Caco-2 (cell line): ENCODE data around the gene HMCN2. TPM values are rescaled to one million over a fixed set of nuclear protein-coding genes. Genes with fewer than 3 reads are reported as not detected.

Source experiments
- BruUV-seq: library from RNA; stranded (reverse); fragments of 400-500 nt; replicated peaks from 2 replicates; lab custom pipeline; 2021; lab: Mats Ljungman, UMichigan
- CTCF ChIA-PET: fragments of 300-600 bp; sonication (Branson Sonifier 250); formaldehyde crosslinking; loops from one replicate; lab custom pipeline; 2022; ENCODE audit warnings: antibody characterized with exemption; lab: Charles Lee
- POLR2A ChIA-PET: fragments of 300-600 bp; sonication (Branson Sonifier 250); formaldehyde crosslinking; loops from one replicate; lab custom pipeline; 2022; ENCODE audit warnings: antibody characterized with exemption; lab: Charles Lee
- DNase-seq, 2 experiments: peaks; one replicate each; pipeline versions ENCODE4 v3.0.0 to v3.0.0-alpha.2; 2020 to 2022
- H3K27me3 ChIP-seq: replicated peaks from 2 replicates; pipeline ENCODE4 v1.6.0; 2011; ENCODE audit warnings: low read length; ENCODE audit not compliant: control insufficient read depth, insufficient read depth
- H3K36me3 ChIP-seq: 2 replicates; pipeline ENCODE4 v1.5.1; 2011; ENCODE audit warnings: low read length; ENCODE audit not compliant: control insufficient read depth, insufficient read depth
- H3K4me1 ChIP-seq: fragments of 250-450 bp; sonication (Bioruptor Pico); 2 replicates; pipeline ENCODE4 v1.5.1; 2020; ENCODE audit warnings: mild to moderate bottlenecking
- H3K4me3 ChIP-seq: 2 replicates; pipeline ENCODE4 v1.5.1; 2011; ENCODE audit warnings: low read depth, mild to moderate bottlenecking, control low read depth, low read length
- H3K9me3 ChIP-seq: fragments of 250-450 bp; sonication (Bioruptor Pico); 2 replicates; pipeline ENCODE4 v1.5.1; 2020; ENCODE audit warnings: mild to moderate bottlenecking, moderate library complexity
- H3K27ac Mint-ChIP-seq: one replicate; pipeline ENCODE4 v1.8.0; 2022; ENCODE audit warnings: mixed read lengths; ENCODE audit not compliant: unreplicated experiment
- H3K27me3 Mint-ChIP-seq: one replicate; pipeline ENCODE4 v1.8.0; 2022; ENCODE audit warnings: mixed read lengths; ENCODE audit not compliant: insufficient read depth, unreplicated experiment
- H3K36me3 Mint-ChIP-seq: one replicate; pipeline ENCODE4 v1.8.0; 2022; ENCODE audit warnings: mild to moderate bottlenecking, mixed read lengths; ENCODE audit not compliant: insufficient read depth, unreplicated experiment
- H3K4me1 Mint-ChIP-seq: one replicate; pipeline ENCODE4 v1.8.0; 2022; ENCODE audit warnings: low read depth, mixed read lengths; ENCODE audit not compliant: unreplicated experiment
- H3K4me3 Mint-ChIP-seq: one replicate; pipeline ENCODE4 v1.8.0; 2022; ENCODE audit warnings: mild to moderate bottlenecking, moderate library complexity, mixed read lengths; ENCODE audit not compliant: unreplicated experiment
- H3K9me3 Mint-ChIP-seq: one replicate; pipeline ENCODE4 v1.8.0; 2022; ENCODE audit warnings: mixed read lengths; ENCODE audit not compliant: unreplicated experiment
- CTCF ChIP-seq, 2 experiments: fragments of 200-600 bp in 1 of 2; IDR thresholded peaks; 1 replicate in 1 of 2; 2 replicates in 1 of 2; pipeline versions ENCODE4 v1.5.1 to v1.8.0; 2011 to 2022; ENCODE audit warnings: antibody characterized with exemption in 1 of 2, control low read depth in 1 of 2, inconsistent platforms in 1 of 2, low read depth in 1 of 2, low read length in 1 of 2, mild to moderate bottlenecking in 1 of 2, moderate library complexity in 1 of 2; ENCODE audit not compliant: insufficient read depth in 1 of 2, severe bottlenecking in 1 of 2, unreplicated experiment in 1 of 2
- intact Hi-C: fragments of 100-400 bp; cut with micrococcal nuclease; formaldehyde crosslinking; loops from one replicate; pipeline ENCODE4 v1.10.0; 2022; ENCODE audit not compliant: unreplicated experiment
- total RNA-seq: library from RNA; stranded (reverse); gene quantifications from 2 replicates; pipeline ENCODE4 v1.2.3, GENCODE V29; 2022

Gene HMCN2
- total RNA-seq, 1 experiment from 2014 or later: 0.41 TPM

DNA sequence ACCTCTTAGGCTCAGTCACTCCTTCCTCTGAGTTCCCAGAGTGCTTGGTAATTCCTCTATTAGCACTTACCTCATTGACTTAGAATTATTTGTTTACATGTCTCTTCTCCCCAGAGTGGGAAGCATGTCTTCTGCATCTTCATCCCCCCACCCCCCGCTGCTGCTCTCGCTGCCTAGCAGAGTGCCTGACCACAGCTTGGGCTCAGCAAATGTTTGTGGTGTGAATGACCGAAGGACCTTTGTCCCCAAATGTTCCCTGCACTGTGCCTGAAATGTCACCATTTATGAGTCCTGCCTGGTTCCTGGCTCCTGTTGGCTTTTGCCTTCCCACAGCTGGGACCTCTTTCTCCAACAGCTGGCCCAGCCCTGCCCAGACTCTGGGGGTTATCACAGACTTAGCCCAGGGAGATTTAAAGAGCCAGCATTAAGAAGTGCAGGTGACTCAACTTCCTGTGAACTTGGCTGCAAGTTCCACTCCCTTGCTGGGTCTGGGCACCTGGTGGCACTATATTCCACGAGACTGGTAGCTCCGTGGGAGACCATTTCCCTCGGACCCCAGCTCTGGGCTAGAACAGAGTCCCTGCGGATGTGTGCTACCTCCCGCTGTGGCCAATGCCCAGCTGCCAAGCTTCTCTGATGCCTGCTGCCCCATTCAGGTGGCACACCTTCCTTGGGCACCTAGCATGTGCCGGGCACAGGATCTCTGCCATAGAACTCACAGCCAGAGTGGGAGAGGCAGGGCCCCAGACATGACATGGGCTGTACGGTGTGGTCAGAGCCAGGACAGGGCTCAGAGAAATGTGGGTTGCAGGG is 1.8 kb upstream of the HMCN2 start:
- Mint-ChIP-seq H3K4me1 (peaks cover 6% of the 10 kb centered on the region), H3K9me3 (no peaks in the 10 kb centered on the region), H3K4me3 (no peak overlapping the region), H3K27me3 (peaks cover 9% of the 10 kb centered on the region), H3K27ac (no peak overlapping the region), H3K36me3 (no peaks in the 10 kb centered on the region)
- intact Hi-C loops: no loop called here
- no peak for TF ChIP-seq CTCF (IDR thresholded peaks at IDR 0.05; ENCODE audit: insufficient read depth in 1 of 2, low read depth in 1 of 2, low read length in 1 of 2, severe bottlenecking in 1 of 2, unreplicated experiment in 1 of 2)
- Histone ChIP-seq H3K9me3 (no peaks in the 10 kb centered on the region), H3K4me1 (no peaks in the 10 kb centered on the region), H3K4me3 (no peak overlapping the region), H3K27me3 (no peaks in the 10 kb centered on the region), H3K36me3 (no peaks in the 10 kb centered on the region)
- DNase-seq: no peak
- ChIA-PET POLR2A (no interaction called here), CTCF (interaction anchor here (0.6 kb wide), 1 partner anchor 66 kb away, joined by 3 read pairs; no protein-coding TSS in a partner anchor)
- no TSS peak for BruUV-seq

- no peaks in the 10 kb centered on the region for H3K9me3 Mint-ChIP-seq
- no peaks in the 10 kb centered on the region for H3K36me3 ChIP-seq
- H3K27me3 ChIP-seq: no peaks in the 10 kb centered on the region
- no peak overlapping the region for H3K4me3 ChIP-seq
- CTCF ChIA-PET: no interaction called here
- H3K9me3 ChIP-seq: no peaks in the 10 kb centered on the region
- no peak for TF ChIP-seq CTCF (IDR thresholded peaks at IDR 0.05; ENCODE audit: insufficient read depth in 1 of 2, low read depth in 1 of 2, low read length in 1 of 2, severe bottlenecking in 1 of 2, unreplicated experiment in 1 of 2)
- peaks cover 6% of the 10 kb centered on the region for H3K4me1 Mint-ChIP-seq
- POLR2A ChIA-PET: no interaction called here
- intact Hi-C loops: no loop called here
- H3K27me3 Mint-ChIP-seq: peaks cover 9% of the 10 kb centered on the region
- no peaks in the 10 kb centered on the region for H3K36me3 Mint-ChIP-seq
- no peak overlapping the region for H3K27ac Mint-ChIP-seq
- no peak overlapping the region for H3K4me3 Mint-ChIP-seq
- DNase-seq: no peak
- H3K4me1 ChIP-seq: no peaks in the 10 kb centered on the region
- no TSS peak for BruUV-seq
Measured at GRCh38 chr9:130264414-130265350, 878 bp upstream of the HMCN2 start.
